Stimulated activated CD8-positive, alpha-beta memory T cell treated with anti-CD3 and anti-CD28 coated beads, Interleukin-15, amount 100 ng/mL, for 1 hour (primary cell): Measurements from ENCODE around the gene C3orf38.
A peak's percentile ranks its signal among the peaks of the same experiment; 100 is the strongest.
"Not testable (repeated sequence)": the region's sequence is repeated elsewhere in the genome, so short reads cannot be mapped to it uniquely, and the experiment has no call there.

Source experiments
- DNase-seq: peaks from one replicate; pipeline ENCODE4 v3.0.0-alpha.2; 2020; ENCODE audit warnings: low read depth

C3orf38 gene

DNA sequence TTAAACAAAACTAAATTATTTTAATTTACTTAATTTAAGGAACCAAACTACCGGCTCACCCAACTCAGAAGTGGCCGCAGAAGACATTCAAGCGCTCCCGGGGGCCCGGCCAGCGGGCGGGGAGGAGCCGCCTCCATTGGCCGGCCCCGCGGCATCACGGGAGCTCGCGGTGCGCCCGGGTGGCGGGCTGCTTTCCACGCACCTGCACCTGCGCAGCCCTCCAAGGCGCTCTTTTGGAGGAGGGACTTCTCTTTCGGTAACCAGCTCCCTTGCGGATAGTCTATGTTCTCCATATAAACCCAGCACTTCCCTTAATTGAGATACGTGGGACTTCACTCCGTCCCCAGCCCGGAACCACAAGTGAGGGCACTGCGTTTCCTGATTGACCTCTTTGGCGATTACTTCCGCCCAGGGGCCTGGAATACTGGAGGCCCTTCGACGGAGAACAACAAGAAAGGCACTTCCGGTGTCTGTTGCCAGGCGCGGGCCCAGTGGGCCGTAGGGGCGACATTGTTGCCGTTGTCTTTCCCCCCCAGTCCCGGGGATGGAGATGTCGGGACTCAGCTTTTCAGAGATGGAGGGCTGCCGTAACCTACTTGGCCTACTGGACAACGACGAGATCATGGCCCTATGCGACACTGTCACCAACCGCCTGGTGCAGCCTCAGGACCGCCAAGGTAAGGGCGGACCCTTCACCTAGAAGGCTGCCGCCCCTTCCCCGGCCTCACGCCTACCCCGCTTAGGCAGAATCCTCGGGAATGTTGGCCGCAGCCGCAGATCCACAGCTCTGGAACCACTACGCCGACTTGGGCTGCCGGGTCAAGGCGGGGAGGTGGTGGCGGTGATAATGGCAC, at the start of gene C3orf38:
Gene C3orf38, plus strand, starts transcription at position 451 of the 854 bp plus-strand sequence. Its CDS starts 94 bp downstream, at position 545.
- DNase-seq = peak; percentile 49

DNA sequence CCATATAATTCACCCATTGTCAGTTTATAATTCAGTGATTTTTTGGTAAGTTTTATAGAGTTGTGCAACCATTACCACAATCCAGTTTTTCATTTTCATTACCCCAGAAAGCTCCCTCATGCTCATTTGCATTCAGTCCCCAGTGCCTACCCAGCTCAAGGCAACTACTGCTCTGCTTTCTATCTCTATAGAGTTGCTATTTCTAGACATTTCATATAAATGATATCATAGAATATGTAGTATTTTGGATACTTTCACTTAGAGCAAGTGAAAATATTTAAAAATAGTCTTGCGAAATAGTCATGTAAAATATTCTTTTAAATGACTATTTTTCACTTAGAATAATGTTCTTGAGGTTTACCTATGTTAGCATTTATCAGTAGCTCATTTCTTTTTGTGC, 48.6 kb upstream of the C3orf38 start:
- no peak for DNase-seq

DNA sequence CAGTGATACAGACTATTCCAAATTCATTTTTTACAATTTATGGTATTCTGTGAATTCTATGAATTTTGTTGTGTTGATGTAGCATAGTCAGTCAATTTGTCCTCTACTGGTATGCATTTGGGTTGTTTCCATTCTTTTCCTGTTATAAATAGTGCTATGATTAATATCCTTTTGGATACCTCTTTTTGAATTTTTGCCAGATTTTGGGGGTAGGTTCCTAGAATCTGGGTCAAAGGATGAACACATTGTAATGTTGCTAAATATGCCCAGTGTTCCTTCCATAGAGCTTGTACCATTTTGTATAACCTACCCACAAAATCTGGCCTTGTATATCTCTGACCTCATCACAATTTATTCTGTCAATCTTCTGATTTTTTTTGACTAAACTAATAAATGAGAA, 44.4 kb upstream of the C3orf38 start:
- DNase-seq = no peak

DNA sequence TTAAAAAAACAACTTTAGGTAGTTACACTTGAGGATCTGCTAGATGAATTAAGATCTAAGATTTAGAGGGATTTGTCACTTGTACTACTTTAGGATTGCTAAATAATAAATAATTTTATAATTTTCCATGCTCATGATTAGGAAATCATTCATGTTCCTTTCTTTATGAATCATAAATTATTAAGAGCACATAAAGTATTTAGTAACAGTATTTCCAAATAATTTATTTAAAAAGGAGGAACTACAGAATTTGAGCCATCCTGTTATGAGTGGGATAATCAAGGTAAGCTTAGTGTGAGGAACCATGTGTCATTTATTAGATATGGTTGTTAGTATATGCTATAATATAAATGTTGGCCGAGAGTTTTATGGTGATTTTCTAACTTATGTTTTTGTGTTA, 37.5 kb upstream of the C3orf38 start:
- no peak for DNase-seq

DNA sequence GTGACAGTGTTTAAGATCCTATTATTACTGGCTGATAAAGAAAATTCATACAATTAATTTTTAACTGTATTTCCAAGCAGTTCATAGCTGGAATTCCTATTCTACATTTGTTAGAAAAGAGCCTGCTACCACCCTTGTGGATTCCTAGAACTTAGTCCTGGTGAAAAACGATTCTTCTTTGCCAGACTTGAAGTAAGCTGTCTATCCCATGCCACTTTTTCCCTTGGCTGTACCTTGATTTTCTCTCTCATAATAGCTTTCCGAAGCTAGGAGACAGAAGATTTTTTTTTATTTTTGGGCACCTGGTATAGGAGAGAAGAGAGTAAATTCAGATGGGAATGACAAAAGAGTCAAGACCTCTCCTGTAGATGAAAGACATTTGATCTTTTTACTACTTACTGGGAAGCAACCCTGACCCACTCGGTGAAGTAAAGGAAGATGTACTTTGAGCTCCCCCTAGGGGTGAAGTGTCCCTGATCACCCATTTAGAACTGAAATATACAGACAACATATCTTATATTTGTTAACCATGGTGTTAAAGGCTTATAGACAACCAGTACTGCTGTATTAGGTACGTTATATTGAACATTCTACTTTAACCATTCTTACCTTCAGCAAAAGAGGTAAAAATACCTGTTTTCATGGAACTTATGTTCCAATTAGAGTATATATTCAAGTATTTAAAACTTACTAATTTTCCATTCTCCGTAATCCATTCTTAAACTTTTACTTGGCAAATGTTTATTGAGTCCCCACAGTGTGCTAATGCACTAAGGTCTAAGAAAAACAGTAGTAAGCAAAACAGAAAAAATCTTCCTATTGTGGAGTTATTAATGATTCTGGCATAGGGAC, 36.2 kb upstream of the C3orf38 start:
- DNase-seq = peak; percentile 38

DNA sequence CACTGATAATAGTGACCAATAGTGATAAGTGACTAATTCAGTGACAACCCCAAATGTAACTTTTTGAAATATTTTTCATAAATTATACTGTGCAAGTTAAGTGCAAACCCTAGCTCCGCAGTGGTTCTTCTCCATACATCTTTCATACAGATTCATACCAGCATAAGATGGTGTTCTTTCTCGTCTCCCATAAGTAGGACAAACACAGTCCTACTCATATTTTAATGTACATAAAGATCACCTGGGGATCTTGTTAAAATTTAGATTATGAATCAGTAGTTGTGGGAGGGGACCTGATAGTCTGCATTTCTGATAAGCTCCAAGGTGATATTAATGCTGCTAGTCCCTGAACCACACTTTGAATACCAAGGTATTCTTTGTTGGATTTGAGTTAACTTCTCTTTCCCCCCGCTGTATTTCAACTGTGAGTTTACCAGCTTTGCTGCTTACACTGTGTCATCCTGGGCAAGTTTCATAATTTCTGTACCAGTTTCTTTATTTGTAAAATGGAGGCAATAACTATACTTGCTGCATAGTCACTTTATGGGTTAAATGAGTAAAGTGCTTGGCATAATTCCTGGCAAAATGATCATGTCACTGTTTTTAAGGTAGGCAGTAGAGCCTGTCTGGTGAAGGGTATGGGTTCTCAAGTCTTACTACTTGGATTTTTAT, 34.7 kb upstream of the C3orf38 start:
- DNase-seq = no peak

DNA sequence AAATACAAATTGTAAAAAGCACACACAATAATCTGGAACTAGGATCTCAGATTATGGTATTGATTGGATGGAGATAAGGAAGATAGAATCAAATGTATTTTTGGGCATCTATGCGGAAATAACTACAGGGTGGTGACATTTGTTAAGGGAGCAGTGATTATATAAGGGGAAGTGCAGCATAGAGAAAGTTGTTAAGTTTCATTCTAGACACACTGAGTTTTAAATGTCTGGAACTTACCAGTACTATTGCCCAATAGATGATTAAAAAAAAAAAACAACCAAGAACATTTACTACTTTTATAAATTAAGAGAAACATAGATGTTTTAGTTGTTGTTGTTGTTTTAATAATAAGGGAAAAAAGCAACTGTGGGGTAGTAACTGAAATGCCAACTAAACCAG, 32.1 kb upstream of the C3orf38 start:
- DNase-seq = no peak

DNA sequence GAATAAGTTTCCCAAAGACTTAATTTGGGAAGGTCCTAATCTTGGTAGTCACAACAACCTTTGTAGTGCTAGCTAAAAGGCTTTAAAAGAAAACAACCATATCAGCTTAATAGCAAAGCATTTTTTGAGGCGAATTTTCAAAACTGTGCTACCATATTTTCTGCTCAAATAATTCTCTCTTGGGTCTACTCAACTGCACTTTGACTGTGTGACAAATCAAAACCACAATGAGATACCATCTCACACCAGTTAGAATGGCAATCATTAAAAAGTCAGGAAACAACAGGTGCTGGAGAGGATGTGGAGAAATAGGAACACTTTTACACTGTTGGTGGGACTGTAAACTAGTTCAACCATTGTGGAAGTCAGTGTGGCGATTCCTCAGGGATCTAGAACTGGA, 31.2 kb upstream of the C3orf38 start:
- DNase-seq = not testable (repeated sequence)

DNA sequence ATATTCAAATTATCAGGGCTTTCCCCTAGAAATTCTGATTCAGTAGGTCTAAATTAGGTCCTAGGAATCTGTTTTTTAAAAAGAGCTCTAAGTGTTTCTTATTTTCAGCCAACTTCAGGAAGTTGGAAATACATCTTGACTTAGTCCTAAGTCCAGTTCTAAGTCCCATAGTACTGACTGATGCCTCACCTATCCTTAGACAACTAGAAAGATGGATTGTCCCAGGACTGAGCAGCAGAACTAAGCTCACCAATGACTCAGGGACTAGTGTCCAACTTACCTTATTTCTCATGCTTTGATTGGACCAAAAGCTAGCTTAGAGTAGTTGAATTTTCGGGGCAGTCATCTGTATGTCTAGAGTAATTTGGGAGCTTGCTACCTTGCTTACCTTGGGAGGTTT, 26.2 kb upstream of the C3orf38 start:
- DNase-seq = no peak

DNA sequence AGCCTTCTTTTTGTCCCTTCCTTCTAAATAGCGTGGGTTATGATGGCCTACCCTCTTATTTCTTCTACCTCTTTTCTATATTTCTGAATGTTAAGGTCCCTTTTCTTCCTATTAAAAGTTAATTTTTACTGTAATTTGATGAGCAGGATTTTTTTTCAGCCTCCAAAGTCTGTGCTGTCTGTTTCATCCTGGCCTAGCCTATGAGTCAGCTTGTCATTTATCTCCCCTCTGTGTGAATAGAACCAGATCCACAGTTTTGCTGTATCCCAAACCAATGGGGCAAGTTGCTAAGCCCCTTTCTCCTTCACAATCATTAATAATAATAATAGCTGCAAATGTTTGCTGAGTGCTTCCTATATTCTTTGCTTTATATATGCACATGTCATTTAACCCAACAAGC, 18.1 kb upstream of the C3orf38 start:
- DNase-seq = no peak

DNA sequence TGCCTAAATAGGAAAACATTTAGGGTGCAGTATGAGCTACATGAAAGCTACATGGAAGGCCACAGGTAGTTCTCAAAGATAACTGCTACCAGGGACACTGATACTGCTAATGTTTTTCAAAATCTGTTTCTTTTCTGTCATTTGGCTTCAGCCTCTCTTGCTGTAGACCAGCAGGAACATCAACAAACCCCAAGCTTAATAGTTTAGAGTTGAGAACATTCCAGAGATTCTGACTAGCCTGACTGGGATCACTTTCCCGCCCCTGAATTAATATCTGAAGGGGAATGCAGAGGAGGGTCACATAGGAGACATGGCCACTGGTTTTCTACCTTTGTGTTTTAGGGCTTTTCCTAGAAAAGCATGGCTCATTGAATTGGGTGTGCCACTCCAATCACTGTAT, 16.9 kb upstream of the C3orf38 start:
- no peak for DNase-seq

DNA sequence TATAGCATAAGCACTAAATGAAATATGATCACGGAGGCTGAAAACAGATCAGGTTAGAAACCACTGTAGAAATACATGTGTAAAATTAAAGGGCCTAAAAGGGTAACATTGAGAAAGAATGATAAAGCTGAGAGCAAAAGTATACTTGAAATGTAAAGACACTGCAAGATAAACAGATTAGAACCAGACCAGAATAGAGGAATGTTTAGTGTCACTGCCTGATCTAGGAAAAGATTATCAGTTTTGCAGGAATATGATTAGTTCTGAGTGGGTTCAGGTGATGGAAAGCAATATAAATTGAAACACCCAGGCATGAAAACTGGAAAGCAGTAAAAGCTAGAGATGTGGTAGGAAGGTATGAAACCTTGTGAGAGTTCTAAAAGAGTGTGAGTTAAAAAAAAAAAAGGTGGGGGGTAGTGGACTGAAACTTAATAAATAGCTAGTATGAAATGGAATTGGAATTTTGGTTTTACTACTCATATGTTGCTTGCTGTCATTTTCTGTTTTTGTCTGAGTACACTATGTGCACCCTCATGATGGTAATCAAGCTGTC, 16.0 kb upstream of the C3orf38 start:
- DNase-seq = no peak

DNA sequence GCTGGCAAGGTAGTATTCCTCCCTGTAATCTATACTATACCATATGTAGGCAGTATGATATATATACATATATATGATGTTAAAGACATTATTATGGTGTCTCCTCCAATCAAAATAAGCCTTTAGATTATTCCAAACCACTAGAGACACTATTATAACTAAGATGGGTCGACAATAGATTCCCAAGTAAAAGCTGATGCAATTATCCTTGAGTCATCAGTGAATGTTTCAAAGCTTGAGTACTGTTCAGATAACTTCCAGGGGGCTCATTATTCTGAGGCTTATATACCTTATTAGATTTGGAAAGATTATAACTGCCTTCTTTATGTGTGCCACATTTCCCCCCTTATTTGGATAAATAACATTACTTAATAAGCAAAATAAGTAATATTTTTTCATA, 11.9 kb upstream of the C3orf38 start:
- no peak for DNase-seq

DNA sequence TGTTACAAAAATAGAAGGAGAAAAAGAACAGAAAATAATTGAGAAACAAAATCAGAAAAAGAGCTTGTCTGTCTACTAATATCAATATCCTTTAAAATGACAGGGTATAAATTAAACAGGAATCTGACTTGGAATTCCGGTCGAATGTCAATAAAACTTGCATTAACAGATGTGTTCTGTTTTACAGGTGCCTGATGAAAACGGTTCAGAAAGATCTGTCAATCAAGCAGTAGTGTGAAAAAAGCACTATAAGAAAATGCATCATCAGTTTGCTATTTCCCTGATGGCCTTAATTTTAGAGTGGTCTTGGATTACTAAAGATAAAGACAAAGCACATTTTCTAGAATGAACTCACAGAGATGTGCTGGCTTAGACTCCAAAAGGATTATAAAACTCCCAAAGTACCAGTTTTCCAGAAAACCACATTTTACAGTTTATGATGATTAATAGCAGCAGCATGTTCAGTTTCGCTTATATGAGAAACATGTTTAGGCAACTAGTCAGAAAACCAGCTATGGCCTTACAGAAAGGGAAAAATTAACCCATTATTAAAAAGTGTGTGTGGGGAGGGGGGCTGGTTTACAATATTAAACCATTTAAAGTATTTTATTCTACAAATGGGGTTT, 8.2 kb upstream of the C3orf38 start:
- no peak for DNase-seq

DNA sequence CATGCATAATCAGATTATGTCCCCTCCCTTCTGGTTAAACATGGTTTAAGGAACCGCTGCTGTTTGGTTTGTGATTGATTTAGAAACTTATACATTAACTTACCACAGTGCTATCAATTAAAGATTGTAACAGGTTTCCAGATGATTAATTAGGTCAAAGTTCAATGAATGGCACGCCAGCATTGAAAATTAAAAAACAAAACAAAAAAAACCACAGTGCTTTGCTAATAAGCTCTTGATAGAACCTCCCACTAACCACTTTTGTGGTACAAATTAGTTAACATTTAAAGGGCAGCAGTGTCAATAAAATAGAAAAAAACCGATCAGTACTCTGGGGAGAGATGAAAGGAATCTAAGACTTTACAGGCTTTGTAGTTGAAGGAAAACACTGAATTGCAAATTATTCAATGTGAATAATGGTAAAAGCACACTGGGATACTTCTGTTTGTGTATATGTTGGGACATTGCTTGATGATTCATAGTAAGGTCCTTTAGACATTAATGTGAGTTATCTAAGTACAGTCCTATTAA, 7.6 kb upstream of the C3orf38 start:
- DNase-seq = no peak

DNA sequence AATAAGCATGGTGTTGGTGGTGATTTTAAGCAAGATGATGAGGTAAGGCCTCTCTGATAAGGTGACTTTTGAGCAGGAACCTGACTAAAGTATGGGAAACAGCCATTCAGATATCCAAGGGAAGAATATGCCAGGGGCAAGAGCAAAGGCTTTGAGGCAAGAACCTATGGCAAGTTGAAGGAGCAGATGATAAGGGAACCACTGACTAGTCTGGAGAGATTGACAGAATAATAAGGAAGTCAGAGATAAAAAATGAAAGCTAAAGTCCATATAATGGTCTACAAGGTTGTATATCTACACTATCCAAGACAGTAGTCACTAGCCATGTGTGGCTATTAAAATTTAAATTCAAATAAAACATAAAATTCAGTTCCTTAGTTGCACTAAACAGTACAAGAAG, 2.5 kb upstream of the C3orf38 start:
- no peak for DNase-seq

DNA sequence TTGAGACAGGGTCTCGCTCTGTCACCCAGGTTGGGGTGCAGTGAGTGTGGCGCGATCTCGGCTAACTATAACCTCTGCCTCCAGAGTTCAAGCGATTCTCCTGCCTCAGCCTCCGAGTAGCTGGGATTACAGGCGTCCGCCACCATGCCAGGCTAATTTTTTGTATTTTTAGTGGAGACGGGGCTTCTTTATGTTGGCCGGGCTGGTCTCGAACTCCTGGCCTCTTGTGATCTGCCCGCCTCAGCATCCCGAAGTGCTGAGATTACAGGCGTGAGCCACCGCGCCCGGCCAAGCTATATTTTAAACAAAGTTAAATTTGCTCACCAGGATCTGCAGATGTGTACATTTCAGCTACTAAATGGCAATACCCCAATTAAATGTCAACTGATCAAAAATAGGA, 1.1 kb upstream of the C3orf38 start:
- DNase-seq = no peak

DNA sequence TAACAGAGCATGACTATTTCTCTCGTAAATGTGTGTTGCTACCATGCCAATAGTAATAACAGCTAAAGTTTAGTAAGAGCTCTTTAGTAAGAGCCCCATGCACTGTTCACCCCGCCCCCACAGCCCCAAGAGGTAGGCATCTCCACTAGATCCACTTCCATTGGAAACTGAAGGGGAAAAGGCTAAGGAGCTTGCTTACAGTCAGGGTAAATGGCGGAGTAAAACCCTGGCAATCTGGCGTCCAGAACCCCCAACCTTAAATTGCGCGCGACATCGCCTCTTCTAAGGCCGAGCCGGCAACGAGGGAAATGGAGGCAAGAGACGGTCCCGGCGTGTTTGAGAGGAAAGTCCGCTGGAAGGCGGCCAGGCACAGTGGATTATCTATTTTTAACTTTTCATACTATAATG, 654 bp upstream of the C3orf38 start:
- DNase-seq = no peak

DNA sequence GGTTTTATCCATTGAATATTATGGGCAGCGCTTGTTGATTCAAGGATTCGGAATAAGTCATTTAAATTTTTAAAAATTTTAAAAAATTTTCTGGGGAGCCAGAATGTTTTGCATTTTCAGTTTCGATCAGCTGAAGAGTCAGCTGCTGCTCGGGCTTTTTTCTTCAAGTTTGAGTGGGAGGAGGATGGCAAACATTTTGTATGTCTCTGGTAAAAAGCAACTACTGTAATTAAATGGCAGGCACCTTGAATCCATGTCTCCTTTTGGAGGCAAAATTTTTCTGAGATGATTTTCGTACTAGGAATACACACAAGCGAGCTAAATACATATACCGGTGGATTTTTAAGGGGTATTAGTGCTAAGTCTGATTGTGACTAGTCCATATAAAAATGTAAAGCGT, 612 bp downstream of the C3orf38 start:
- DNase-seq = no peak

DNA sequence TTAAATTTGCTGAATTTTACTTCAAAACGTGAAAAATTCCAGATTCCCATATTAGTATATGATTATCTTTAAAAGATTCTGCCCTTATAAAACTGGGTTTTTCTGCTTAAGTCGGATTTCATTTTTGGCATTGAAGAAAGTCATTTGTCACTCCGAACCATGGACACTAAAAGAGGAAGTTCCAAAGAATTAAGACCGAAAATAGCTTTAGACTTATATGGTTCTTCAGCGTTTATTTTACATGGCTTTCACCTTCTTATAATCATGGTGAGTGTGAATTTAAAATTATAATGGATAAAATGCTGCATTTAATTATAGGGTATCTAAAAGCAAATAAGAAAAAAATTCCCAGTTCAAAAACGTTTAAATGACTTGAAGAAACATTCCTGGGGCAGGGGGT, 1.0 kb downstream of the C3orf38 start:
- DNase-seq = no peak

DNA sequence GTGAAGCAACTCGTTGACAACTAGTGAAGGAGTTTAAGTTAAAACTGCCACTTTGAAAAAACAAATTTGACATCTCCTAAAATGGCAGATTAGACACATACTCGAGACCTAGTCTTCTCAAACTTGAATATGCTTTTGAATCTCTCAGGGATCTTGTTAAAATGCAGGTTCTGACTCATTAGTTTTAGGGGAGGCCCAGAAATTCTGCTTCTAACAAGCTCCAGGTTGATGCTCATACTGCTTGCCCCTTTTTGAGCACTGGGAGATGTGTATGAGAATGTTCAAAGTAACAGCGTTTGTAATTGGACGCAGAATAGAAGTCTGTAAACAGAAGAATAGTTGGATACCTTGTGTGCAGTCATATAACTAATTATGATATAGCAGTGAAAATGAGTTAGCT, 1.6 kb downstream of the C3orf38 start:
- DNase-seq = no peak

DNA sequence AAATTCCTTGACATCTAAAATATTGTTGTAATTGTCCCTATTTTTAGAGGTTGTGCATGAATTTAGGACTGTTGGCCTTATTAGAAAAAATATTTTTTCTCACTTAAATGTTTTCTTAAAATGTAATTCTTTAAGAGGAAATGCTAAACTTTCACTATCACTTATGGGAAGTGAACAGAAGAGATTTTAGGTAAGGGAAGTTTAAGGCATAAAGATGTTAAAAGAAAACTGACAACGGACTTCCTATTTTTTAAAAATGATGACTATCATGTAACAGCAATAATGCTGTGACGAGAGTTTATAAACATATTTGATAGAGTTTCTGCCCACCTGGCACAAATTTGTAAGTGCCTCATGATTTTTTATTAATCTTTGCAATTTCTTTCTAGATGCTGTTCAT, 3.1 kb downstream of the C3orf38 start:
- DNase-seq = no peak
